IMR-90 (cell line): Measurements from ENCODE around the gene FAM149A. TPM values are rescaled to one million over a fixed set of nuclear protein-coding genes. Genes with fewer than 3 reads are reported as not detected.
A peak's percentile ranks its signal among the peaks of the same experiment; 100 is the strongest.

Experiments
- ATAC-seq: fragments of 200-7000 bp; cut with Tn5 transposase; 2 replicates; pipeline ENCODE4 v1.9.1; 2020; ENCODE audit warnings: low read depth, mild to moderate bottlenecking, moderate library complexity
- BruUV-seq: library from RNA; stranded (reverse); fragments of 400-500 nt; replicated peaks from 2 replicates; lab custom pipeline; 2021; lab: Mats Ljungman, UMichigan
- CTCF ChIA-PET: fragments of 300-600 bp; formaldehyde crosslinking; extraction: SDS; loops from one replicate; lab custom pipeline; 2021; ENCODE audit warnings: antibody characterized with exemption; lab: Yijun Ruan, JAX
- POLR2A ChIA-PET: fragments of 300-600 bp; sonication (Branson Sonifier 250); formaldehyde crosslinking; loops from one replicate; lab custom pipeline; 2022; ENCODE audit warnings: antibody characterized with exemption; ENCODE audit not compliant: unreplicated experiment; lab: Charles Lee
- DNase-seq: peaks from one replicate; pipeline ENCODE4 v3.0.0; 2013
- H2AFZ ChIP-seq: replicated peaks from 2 replicates; pipeline ENCODE3; 2013; ENCODE audit warnings: low read length, mild to moderate bottlenecking; ENCODE audit not compliant: poor library complexity
- H2AK5ac ChIP-seq: 2 replicates; pipeline ENCODE4 v1.6.1; 2013; ENCODE audit warnings: low read depth, low read length, inconsistent platforms
- H2AK9ac ChIP-seq: replicated peaks from 2 replicates; pipeline ENCODE3; 2013; ENCODE audit warnings: mild to moderate bottlenecking, low read depth, low read length, moderate library complexity; ENCODE audit not compliant: poor library complexity
- H2BK120ac ChIP-seq: 2 replicates; pipeline ENCODE4 v1.6.1; 2013; ENCODE audit warnings: low read depth, low read length, inconsistent platforms
- H2BK15ac ChIP-seq: 3 replicates; pipeline ENCODE4 v1.6.1; 2013; ENCODE audit warnings: low read depth, low read length, inconsistent platforms
- H2BK20ac ChIP-seq: 2 replicates; pipeline ENCODE4 v1.6.1; 2013; ENCODE audit warnings: low read depth, mild to moderate bottlenecking, inconsistent platforms, low read length, moderate library complexity
- H2BK5ac ChIP-seq: 2 replicates; pipeline ENCODE4 v1.6.1; 2013; ENCODE audit warnings: mild to moderate bottlenecking, low read depth, low read length, inconsistent platforms; ENCODE audit not compliant: poor library complexity, severe bottlenecking
- H3K14ac ChIP-seq: replicated peaks from 2 replicates; pipeline ENCODE4 v1.6.1; 2013; ENCODE audit warnings: low read depth, low read length, inconsistent platforms
- H3K18ac ChIP-seq: 2 replicates; pipeline ENCODE4 v1.6.1; 2013; ENCODE audit warnings: low read depth, low read length, control low read depth
- H3K23ac ChIP-seq: 2 replicates; pipeline ENCODE4 v1.6.1; 2013; ENCODE audit warnings: low read depth, low read length, inconsistent platforms
- H3K27ac ChIP-seq: 2 replicates; pipeline ENCODE4 v1.5.1; 2013; ENCODE audit warnings: mild to moderate bottlenecking, control low read depth, low read length; ENCODE audit not compliant: insufficient read depth
- H3K27me3 ChIP-seq: 2 replicates; pipeline ENCODE4 v1.6.1; 2013; ENCODE audit warnings: low read length; ENCODE audit not compliant: control insufficient read depth, insufficient read depth
- H3K36me3 ChIP-seq: 2 replicates; pipeline ENCODE4 v1.6.1; 2013; ENCODE audit warnings: low read length, mixed read lengths; ENCODE audit not compliant: control insufficient read depth, insufficient read depth
- H3K4ac ChIP-seq: 2 replicates; pipeline ENCODE4 v1.6.1; 2013; ENCODE audit warnings: low read depth, low read length, inconsistent platforms
- H3K4me1 ChIP-seq: 2 replicates; pipeline ENCODE4 v1.6.1; 2013; ENCODE audit warnings: low read length, mixed read lengths; ENCODE audit not compliant: control insufficient read depth, insufficient read depth
- H3K4me2 ChIP-seq: 2 replicates; pipeline ENCODE4 v1.6.1; 2013; ENCODE audit warnings: low read depth, mild to moderate bottlenecking, control low read depth, low read length, moderate library complexity
- H3K4me3 ChIP-seq: 2 replicates; pipeline ENCODE4 v1.5.1; 2013; ENCODE audit warnings: low read depth, mild to moderate bottlenecking, control low read depth, low read length, moderate library complexity; ENCODE audit not compliant: insufficient read depth
- H3K56ac ChIP-seq: 2 replicates; pipeline ENCODE4 v1.6.1; 2013; ENCODE audit warnings: low read length, inconsistent platforms; ENCODE audit not compliant: insufficient read depth; ENCODE audit errors: extremely low read depth
- H3K79me1 ChIP-seq, 2 experiments: 2 replicates each; pipeline ENCODE4 v1.6.1; 2013; ENCODE audit warnings: low read length in 2 of 2, inconsistent platforms in 1 of 2, low read depth in 1 of 2
- H3K9ac ChIP-seq: 2 replicates; pipeline ENCODE4 v1.6.1; 2013; ENCODE audit warnings: low read depth, low read length, control low read depth
- H3K9me1 ChIP-seq: 2 replicates; pipeline ENCODE4 v1.6.1; 2013; ENCODE audit warnings: low read length, inconsistent platforms; ENCODE audit not compliant: insufficient read depth
- H3K9me3 ChIP-seq: 2 replicates; pipeline ENCODE4 v1.6.1; 2013; ENCODE audit warnings: low read length; ENCODE audit not compliant: control insufficient read depth, insufficient read depth
- H4K20me1 ChIP-seq: 2 replicates; pipeline ENCODE4 v1.6.1; 2013; ENCODE audit warnings: low read length, inconsistent platforms; ENCODE audit not compliant: insufficient read depth
- H4K5ac ChIP-seq: 2 replicates; pipeline ENCODE4 v1.6.1; 2013; ENCODE audit warnings: mild to moderate bottlenecking, low read depth, low read length, control low read depth
- H4K8ac ChIP-seq, 2 experiments: 2 replicates each; pipeline ENCODE4 v1.6.1; 2013; ENCODE audit warnings: low read depth in 2 of 2, low read length in 2 of 2, control low read depth in 1 of 2, inconsistent platforms in 1 of 2
- H4K91ac ChIP-seq: 2 replicates; pipeline ENCODE4 v1.6.1; 2013; ENCODE audit warnings: low read depth, low read length, inconsistent platforms; ENCODE audit not compliant: insufficient read depth
- BHLHE40 ChIP-seq: fragments of 150-350 bp; IDR thresholded peaks from 2 replicates; pipeline ENCODE4 v1.6.1; 2016; ENCODE audit warnings: mild to moderate bottlenecking, low read depth, low read length
- CEBPB ChIP-seq: IDR thresholded peaks from 2 replicates; pipeline ENCODE4 v1.6.1; 2012; ENCODE audit warnings: low read depth, low read length, improper control_type of control experiment
- CHD1 ChIP-seq: IDR thresholded peaks from 2 replicates; pipeline ENCODE4 v1.6.1; 2012; ENCODE audit warnings: low read depth, low read length, improper control_type of control experiment
- ELK1 ChIP-seq: fragments of 150-350 bp; IDR thresholded peaks from 2 replicates; pipeline ENCODE4 v1.6.1; 2016; ENCODE audit warnings: low read depth, mild to moderate bottlenecking, low read length, moderate library complexity, borderline replicate concordance
- FOS ChIP-seq: fragments of 150-350 bp; IDR thresholded peaks from 2 replicates; pipeline ENCODE4 v1.6.1; 2016; ENCODE audit warnings: low read depth, low read length
- MAFK ChIP-seq: IDR thresholded peaks from 2 replicates; pipeline ENCODE4 v1.6.1; 2012; ENCODE audit warnings: low read depth, low read length, improper control_type of control experiment
- MAZ ChIP-seq: IDR thresholded peaks from 2 replicates; pipeline ENCODE4 v1.6.1; 2012; ENCODE audit warnings: low read depth, mild to moderate bottlenecking, low read length, improper control_type of control experiment, moderate library complexity, borderline replicate concordance
- MXI1 ChIP-seq: IDR thresholded peaks from 2 replicates; pipeline ENCODE4 v1.6.1; 2012; ENCODE audit warnings: low read depth, mild to moderate bottlenecking, low read length, moderate library complexity, borderline replicate concordance
- NFE2L2 ChIP-seq: fragments of 150-350 bp; IDR thresholded peaks from 2 replicates; pipeline ENCODE4 v1.6.1; 2016; ENCODE audit warnings: low read depth, mild to moderate bottlenecking, low read length
- POLR2A ChIP-seq: IDR thresholded peaks from 2 replicates; pipeline ENCODE4 v1.6.1; 2012; ENCODE audit warnings: mild to moderate bottlenecking, low read depth, low read length
- RAD21 ChIP-seq: IDR thresholded peaks from 2 replicates; pipeline ENCODE4 v1.6.1; 2012; ENCODE audit warnings: low read length, improper control_type of control experiment
- RCOR1 ChIP-seq: IDR thresholded peaks from 2 replicates; pipeline ENCODE4 v1.6.1; 2012; ENCODE audit warnings: mild to moderate bottlenecking, low read length, improper control_type of control experiment; ENCODE audit not compliant: insufficient replicate concordance
- RFX5 ChIP-seq: IDR thresholded peaks from 2 replicates; pipeline ENCODE4 v1.8.0; 2012; ENCODE audit warnings: low read depth, mild to moderate bottlenecking, low read length, moderate library complexity
- SMC3 ChIP-seq: fragments of 150-350 bp; IDR thresholded peaks from 2 replicates; pipeline ENCODE4 v1.6.1; 2016; ENCODE audit warnings: low read depth, mild to moderate bottlenecking, antibody characterized with exemption, low read length, moderate library complexity
- USF2 ChIP-seq: fragments of 150-350 bp; IDR thresholded peaks from 2 replicates; pipeline ENCODE4 v1.6.1; 2017; ENCODE audit warnings: mild to moderate bottlenecking, antibody characterized with exemption, low read length, low read depth
- WGBS, 2 experiments: methylation state at CpG; one replicate each; pipeline versions ENCODE4 v1.1.5 to v1.1.7; 2013; ENCODE audit warnings: missing lambda C conversion rate in 2 of 2; ENCODE audit not compliant: insufficient read length in 1 of 2; ENCODE audit errors: extremely low coverage in 2 of 2; 5-methylcytosine and 5-hydroxymethylcytosine counted together
- dilution Hi-C: fragments of 300-500 bp; cut with HindIII; formaldehyde crosslinking; loops from one replicate; pipeline ENCODE4 v1.14.3; 2018; ENCODE audit warnings: low sequenced_read_pairs; ENCODE audit not compliant: unreplicated experiment
- in situ Hi-C: fragments of 300-500 bp; cut with MboI; formaldehyde crosslinking; loops from 3 replicates; pipeline ENCODE4 v1.14.3; 2019; ENCODE audit warnings: low sequenced_read_pairs, inconsistent platforms, mixed read lengths
- intact Hi-C: fragments of 100-400 bp; cut with micrococcal nuclease; formaldehyde crosslinking; loops from 2 replicates; pipeline ENCODE4 v1.10.0; 2022
- polyA plus RNA-seq, 3 experiments: library from polyadenylated mRNA; depleted of rRNA; stranded (reverse); fragments of >200 nt; gene quantifications; 2 replicates each; pipeline ENCODE4 v1.2.3, GENCODE V29; 2012; ENCODE audit warnings: low replicate concordance in 1 of 3
- total RNA-seq: library from RNA; depleted of rRNA; stranded (reverse); fragments of >200 nt; gene quantifications from 2 replicates; pipeline ENCODE4 v1.2.3, GENCODE V29; 2012
- TF ChIP-seq, protein P1 (sequence below): conservative IDR thresholded peaks from 2 replicates; pipeline ENCODE4 v1.5.1; 2012; ENCODE audit warnings: mild to moderate bottlenecking, low read depth, low read length, improper control_type of control experiment

The FAM149A gene
- total and polyA plus RNA-seq, 2 of the 4 experiments (the other 2 are of a cell fraction): 0.54 to 0.70 TPM

DNA sequence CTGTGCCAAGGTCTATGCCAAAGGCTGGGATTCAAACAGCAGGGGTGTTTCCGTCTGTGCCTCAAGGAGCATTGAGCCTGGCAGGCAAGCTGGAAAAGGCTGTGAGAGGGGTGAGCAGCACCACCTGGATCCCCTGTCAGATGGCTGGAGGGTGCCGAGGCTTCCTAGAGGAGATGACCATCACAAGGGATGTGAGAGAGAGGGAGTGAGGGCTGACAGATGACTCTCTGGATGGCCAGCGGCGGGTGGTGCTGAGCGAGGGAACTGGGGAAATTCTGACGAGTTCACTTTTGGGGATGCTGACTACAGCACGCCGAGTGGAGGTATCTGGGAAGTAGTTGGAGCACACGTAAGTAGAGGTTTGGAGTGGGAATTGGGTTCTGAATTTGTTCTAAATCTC lies 64.2 kb downstream of the FAM149A start:
- BruUV-seq: no TSS peak
- ATAC-seq (no peak), DNase-seq (no peak)
- H2AK5ac ChIP-seq: no peak overlapping the region
- in situ Hi-C loops: no loop called here
- dilution Hi-C loops: no loop called here
- no peak overlapping the region for H3K9ac ChIP-seq
- H3K4me1 ChIP-seq: no peaks in the 10 kb centered on the region
- no CpG with 5 or more reads among the region's 9 CpGs for WGBS, 2 experiments
- no peak overlapping the region for H3K4me2 ChIP-seq
- peak overlapping the region; percentile 5 for H2AFZ ChIP-seq
- no peak overlapping the region for H3K14ac ChIP-seq
- H3K27me3 ChIP-seq: no peaks in the 10 kb centered on the region; the same call in 1 of the 2 replicates
- ChIA-PET POLR2A (no interaction called here), CTCF (interaction anchor here (0.8 kb wide), 1 partner anchor 68 kb away, joined by 3 read pairs; no protein-coding TSS in a partner anchor)
- H3K79me1 ChIP-seq: no peaks in the 10 kb centered on the region
- H2BK120ac ChIP-seq: no peak overlapping the region
- no peak overlapping the region for H3K23ac ChIP-seq
- no peak overlapping the region for H3K18ac ChIP-seq
- H2BK5ac ChIP-seq: no peak overlapping the region
- no peak overlapping the region for H3K56ac ChIP-seq
- H4K20me1 ChIP-seq: no peaks in the 10 kb centered on the region
- no peak overlapping the region for H4K91ac ChIP-seq
- no peak overlapping the region for H4K5ac ChIP-seq
- TF ChIP-seq BHLHE40: no peak
- no peak for TF ChIP-seq USF2
- no peak for TF ChIP-seq SMC3
- TF ChIP-seq ELK1: no peak
- no peak for TF ChIP-seq RCOR1
- TF ChIP-seq NFE2L2: no peak
- TF ChIP-seq RAD21: no peak
- TF ChIP-seq POLR2A: no peak
- no peak for TF ChIP-seq CEBPB
- TF ChIP-seq FOS: no peak
- no peak for TF ChIP-seq MXI1
- TF ChIP-seq RFX5: no peak
- TF ChIP-seq CHD1: no peak
- TF ChIP-seq, protein P1, sequence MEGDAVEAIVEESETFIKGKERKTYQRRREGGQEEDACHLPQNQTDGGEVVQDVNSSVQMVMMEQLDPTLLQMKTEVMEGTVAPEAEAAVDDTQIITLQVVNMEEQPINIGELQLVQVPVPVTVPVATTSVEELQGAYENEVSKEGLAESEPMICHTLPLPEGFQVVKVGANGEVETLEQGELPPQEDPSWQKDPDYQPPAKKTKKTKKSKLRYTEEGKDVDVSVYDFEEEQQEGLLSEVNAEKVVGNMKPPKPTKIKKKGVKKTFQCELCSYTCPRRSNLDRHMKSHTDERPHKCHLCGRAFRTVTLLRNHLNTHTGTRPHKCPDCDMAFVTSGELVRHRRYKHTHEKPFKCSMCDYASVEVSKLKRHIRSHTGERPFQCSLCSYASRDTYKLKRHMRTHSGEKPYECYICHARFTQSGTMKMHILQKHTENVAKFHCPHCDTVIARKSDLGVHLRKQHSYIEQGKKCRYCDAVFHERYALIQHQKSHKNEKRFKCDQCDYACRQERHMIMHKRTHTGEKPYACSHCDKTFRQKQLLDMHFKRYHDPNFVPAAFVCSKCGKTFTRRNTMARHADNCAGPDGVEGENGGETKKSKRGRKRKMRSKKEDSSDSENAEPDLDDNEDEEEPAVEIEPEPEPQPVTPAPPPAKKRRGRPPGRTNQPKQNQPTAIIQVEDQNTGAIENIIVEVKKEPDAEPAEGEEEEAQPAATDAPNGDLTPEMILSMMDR: no peak
- TF ChIP-seq MAZ: no peak
- TF ChIP-seq MAFK: no peak
- H4K8ac ChIP-seq: no peak overlapping the region
- no peak overlapping the region for H2BK20ac ChIP-seq
- no peaks in the 10 kb centered on the region for H3K9me3 ChIP-seq
- H2BK15ac ChIP-seq: no peak overlapping the region
- no peak overlapping the region for H3K4ac ChIP-seq
- H3K9me1 ChIP-seq: no peaks in the 10 kb centered on the region
- H3K27ac ChIP-seq: no peak overlapping the region
- intact Hi-C loops: no loop called here
- H3K4me3 ChIP-seq: no peak overlapping the region
- no peak overlapping the region for H2AK9ac ChIP-seq
- no peaks in the 10 kb centered on the region for H3K36me3 ChIP-seq
